ENCODE results near the gene PACS2.

- TF ChIP-seq ZNF565 (CRISPR knock-in tag; conservative IDR thresholded peaks at IDR 0.05; ENCODE audit: low read depth): no peak
- no peak for TF ChIP-seq TCF4 (CRISPR knock-in tag; IDR thresholded peaks at IDR 0.05; ENCODE audit: borderline replicate concordance)
- TF ChIP-seq ARNTL (CRISPR knock-in tag; IDR thresholded peaks at IDR 0.05; ENCODE audit: borderline replicate concordance, low read depth): no peak
- no peak for TF ChIP-seq RARB (CRISPR knock-in tag; IDR thresholded peaks at IDR 0.05)
- no peak for TF ChIP-seq CSDC2 (CRISPR knock-in tag; IDR thresholded peaks at IDR 0.05)
- no peak for TF ChIP-seq ISL1 (CRISPR knock-in tag; IDR thresholded peaks at IDR 0.05)
- no peak for TF ChIP-seq BACH2 (CRISPR knock-in tag; IDR thresholded peaks at IDR 0.05; ENCODE audit: borderline replicate concordance)
- no peak for TF ChIP-seq ZFP30 (CRISPR knock-in tag; IDR thresholded peaks at IDR 0.05)
- no peak for TF ChIP-seq PATZ1 (CRISPR knock-in tag; IDR thresholded peaks at IDR 0.05; ENCODE audit: borderline replicate concordance)
- TF ChIP-seq PPARA (CRISPR knock-in tag; IDR thresholded peaks at IDR 0.05; ENCODE audit: borderline replicate concordance): no peak
- TF ChIP-seq ZC3H10 (CRISPR knock-in tag; IDR thresholded peaks at IDR 0.05): no peak
- no peak for TF ChIP-seq GLIS3 (CRISPR knock-in tag; IDR thresholded peaks at IDR 0.05)
- TF ChIP-seq SNAI2 (CRISPR knock-in tag; IDR thresholded peaks at IDR 0.05): no peak
- TF ChIP-seq ZFP3 (CRISPR knock-in tag; IDR thresholded peaks at IDR 0.05): no peak
Observed at GRCh38 chr14:105442125-105442524, 127.6 kb downstream of the PACS2 start.
